ENCODE results near the gene EEPD1.

DNA sequence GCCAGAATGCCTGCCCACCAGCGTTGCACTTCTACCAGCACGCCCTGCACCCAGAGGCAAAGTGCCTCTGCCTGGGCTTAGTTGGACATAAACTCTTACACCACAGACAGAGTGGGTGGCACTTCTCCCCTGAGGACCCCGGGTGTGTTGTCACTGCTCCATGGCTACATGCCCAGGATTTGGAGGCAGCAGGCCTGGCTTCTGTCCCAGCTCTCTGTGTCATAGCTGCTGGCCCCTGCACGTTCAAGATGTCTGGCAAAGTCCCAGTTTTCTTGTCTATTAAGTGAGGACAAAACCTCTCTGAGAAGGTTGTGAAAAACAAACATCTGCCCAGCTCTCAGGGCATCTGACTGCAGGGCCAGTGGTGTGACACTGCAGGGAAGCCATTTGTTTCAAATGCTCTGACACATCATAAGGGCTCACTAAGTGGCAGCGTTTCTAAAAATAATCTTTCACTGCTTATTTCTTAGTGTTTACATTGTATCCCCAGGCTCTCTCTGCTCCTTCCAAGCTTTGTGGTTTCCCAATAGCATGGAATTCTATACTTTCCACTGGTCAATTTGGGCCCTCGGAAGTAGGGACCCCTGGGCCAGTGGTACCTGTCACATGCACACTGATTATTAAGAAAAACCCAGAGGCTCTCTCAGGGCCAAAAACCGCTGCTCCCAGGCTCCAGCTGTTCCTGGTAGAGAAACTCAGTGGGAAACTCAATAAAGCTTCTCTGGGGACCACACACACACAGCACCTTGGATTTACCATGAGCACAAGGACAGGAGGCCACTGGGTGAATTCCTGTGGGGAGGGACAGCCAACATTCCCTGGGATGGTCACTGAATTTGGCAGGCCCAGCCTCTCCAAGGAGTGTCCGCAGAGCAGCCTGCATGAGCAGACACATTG lies 150.4 kb downstream of the EEPD1 start:
- TF ChIP-seq, protein P1, sequence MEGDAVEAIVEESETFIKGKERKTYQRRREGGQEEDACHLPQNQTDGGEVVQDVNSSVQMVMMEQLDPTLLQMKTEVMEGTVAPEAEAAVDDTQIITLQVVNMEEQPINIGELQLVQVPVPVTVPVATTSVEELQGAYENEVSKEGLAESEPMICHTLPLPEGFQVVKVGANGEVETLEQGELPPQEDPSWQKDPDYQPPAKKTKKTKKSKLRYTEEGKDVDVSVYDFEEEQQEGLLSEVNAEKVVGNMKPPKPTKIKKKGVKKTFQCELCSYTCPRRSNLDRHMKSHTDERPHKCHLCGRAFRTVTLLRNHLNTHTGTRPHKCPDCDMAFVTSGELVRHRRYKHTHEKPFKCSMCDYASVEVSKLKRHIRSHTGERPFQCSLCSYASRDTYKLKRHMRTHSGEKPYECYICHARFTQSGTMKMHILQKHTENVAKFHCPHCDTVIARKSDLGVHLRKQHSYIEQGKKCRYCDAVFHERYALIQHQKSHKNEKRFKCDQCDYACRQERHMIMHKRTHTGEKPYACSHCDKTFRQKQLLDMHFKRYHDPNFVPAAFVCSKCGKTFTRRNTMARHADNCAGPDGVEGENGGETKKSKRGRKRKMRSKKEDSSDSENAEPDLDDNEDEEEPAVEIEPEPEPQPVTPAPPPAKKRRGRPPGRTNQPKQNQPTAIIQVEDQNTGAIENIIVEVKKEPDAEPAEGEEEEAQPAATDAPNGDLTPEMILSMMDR (IDR thresholded peaks at IDR 0.05; ENCODE audit: insufficient read depth, low read depth, low read length) = no peak
- no peak for TF ChIP-seq EZH2 (IDR thresholded peaks at IDR 0.05; ENCODE audit: insufficient read depth, low read length)

All from astrocyte (in vitro differentiated cells and primary cell).